Keratinocyte (primary cell): Measurements from ENCODE around the gene NLGN4X. TPM values are rescaled to one million over a fixed set of nuclear protein-coding genes. Genes with fewer than 3 reads are reported as not detected.

Source experiments
- DNase-seq: peaks from one replicate; pipeline ENCODE4 v3.0.0-alpha.2; 2011; ENCODE audit warnings: low read depth, missing footprints, low spot score
- FAIRE-seq: peaks from 2 replicates; lab custom pipeline; 2011; peaks lifted over from hg19 to GRCh38; lab: Jason Lieb, UNC
- H2AFZ ChIP-seq: 2 replicates; pipeline ENCODE4 v1.6.0; 2012; ENCODE audit warnings: low read length, control low read depth, inconsistent platforms; ENCODE audit not compliant: control insufficient read depth
- H3K27ac ChIP-seq: 2 replicates; pipeline ENCODE4 v1.5.1; 2011; ENCODE audit warnings: low read length; ENCODE audit not compliant: control insufficient read depth, insufficient read depth
- H3K27me3 ChIP-seq: 3 replicates; pipeline ENCODE4 v1.6.0; 2011; ENCODE audit warnings: low read length; ENCODE audit not compliant: control insufficient read depth, insufficient read depth; ENCODE audit errors: extremely low read depth
- H3K36me3 ChIP-seq, 2 experiments: 2 replicates in 1 of 2; 3 replicates in 1 of 2; pipeline ENCODE4 v1.5.1; 2011; ENCODE audit warnings: low read length in 2 of 2, mild to moderate bottlenecking in 1 of 2; ENCODE audit not compliant: control insufficient read depth in 2 of 2, insufficient read depth in 2 of 2; ENCODE audit errors: extremely low read depth in 1 of 2
- H3K4me1 ChIP-seq: 3 replicates; pipeline ENCODE4 v1.5.1; 2011; ENCODE audit warnings: low read length; ENCODE audit not compliant: control insufficient read depth, insufficient read depth; ENCODE audit errors: extremely low read depth
- H3K4me2 ChIP-seq: 3 replicates; pipeline ENCODE4 v1.6.0; 2011; ENCODE audit warnings: low read depth, low read length; ENCODE audit not compliant: control insufficient read depth, insufficient read depth; ENCODE audit errors: extremely low read depth
- H3K4me3 ChIP-seq, 3 experiments: fragments of 200-600 bp in 1 of 3; sonication (generic) in 1 of 3; 2 replicates in 2 of 3; 3 replicates in 1 of 3; pipeline ENCODE4 v1.5.1; 2011 to 2016; ENCODE audit warnings: low read length in 3 of 3, mild to moderate bottlenecking in 3 of 3, control low read depth in 2 of 3, inconsistent platforms in 1 of 3, low read depth in 1 of 3, mixed read lengths in 1 of 3, mixed run types in 1 of 3, moderate library complexity in 1 of 3; ENCODE audit not compliant: control insufficient read depth in 2 of 3, insufficient read depth in 2 of 3; ENCODE audit errors: extremely low read depth in 1 of 3
- H3K79me2 ChIP-seq: 2 replicates; pipeline ENCODE4 v1.6.0; 2012; ENCODE audit warnings: low read length; ENCODE audit not compliant: control insufficient read depth, insufficient read depth
- H3K9ac ChIP-seq: 3 replicates; pipeline ENCODE4 v1.6.0; 2011; ENCODE audit warnings: low read length; ENCODE audit not compliant: control insufficient read depth, insufficient read depth; ENCODE audit errors: extremely low read depth
- H3K9me1 ChIP-seq: 3 replicates; pipeline ENCODE4 v1.6.0; 2011; ENCODE audit warnings: low read length; ENCODE audit not compliant: control insufficient read depth, insufficient read depth; ENCODE audit errors: extremely low read depth
- H3K9me3 ChIP-seq: 2 replicates; pipeline ENCODE4 v1.5.1; 2012; ENCODE audit warnings: low read depth, low read length; ENCODE audit not compliant: control insufficient read depth
- H4K20me1 ChIP-seq: 3 replicates; pipeline ENCODE4 v1.6.0; 2011; ENCODE audit warnings: low read length; ENCODE audit not compliant: control insufficient read depth, insufficient read depth; ENCODE audit errors: extremely low read depth
- CTCF ChIP-seq, 3 experiments: IDR thresholded peaks in 1 of 3; conservative IDR thresholded peaks in 1 of 3; optimal IDR thresholded peaks in 1 of 3; 2 replicates in 2 of 3; 3 replicates in 1 of 3; pipeline versions ENCODE3 to v1.5.1; 2011; ENCODE audit warnings: low read length in 3 of 3, mild to moderate bottlenecking in 3 of 3, moderate library complexity in 2 of 3, control low read depth in 1 of 3, inconsistent platforms in 1 of 3; ENCODE audit not compliant: insufficient read depth in 2 of 3; ENCODE audit errors: extremely low read depth in 1 of 3
- EZH2 ChIP-seq: IDR thresholded peaks from one replicate; pipeline ENCODE4 v1.6.1; 2012; ENCODE audit warnings: inconsistent platforms, mild to moderate bottlenecking, low read length, moderate library complexity
- dilution Hi-C: fragments of 300-500 bp; cut with MboI; formaldehyde crosslinking; loops from one replicate; pipeline ENCODE4 v1.7.0; 2020; ENCODE audit warnings: low sequenced_read_pairs; ENCODE audit not compliant: extremely low pct_ligation_motif_present
- polyA plus RNA-seq, 5 experiments: library from polyadenylated mRNA; depleted of rRNA in 3 of 5; stranded (reverse) in 3 of 5; stranded (forward) in 1 of 5; unstranded in 1 of 5; fragments of >200 nt; gene quantifications; 1 replicate in 1 of 5; 2 replicates in 3 of 5; 3 replicates in 1 of 5; pipeline versions ENCODE4 v1.2.1 to v1.2.3, GENCODE V29; 2011 to 2012; ENCODE audit warnings: missing spikeins in 2 of 5, low read depth in 1 of 5, low replicate concordance in 1 of 5

NLGN4X gene
- polyA plus RNA-seq, 1 donor (not counting 4 experiments of a cell fraction or from before 2014, with no cell fraction given) = 2.0 TPM

DNA sequence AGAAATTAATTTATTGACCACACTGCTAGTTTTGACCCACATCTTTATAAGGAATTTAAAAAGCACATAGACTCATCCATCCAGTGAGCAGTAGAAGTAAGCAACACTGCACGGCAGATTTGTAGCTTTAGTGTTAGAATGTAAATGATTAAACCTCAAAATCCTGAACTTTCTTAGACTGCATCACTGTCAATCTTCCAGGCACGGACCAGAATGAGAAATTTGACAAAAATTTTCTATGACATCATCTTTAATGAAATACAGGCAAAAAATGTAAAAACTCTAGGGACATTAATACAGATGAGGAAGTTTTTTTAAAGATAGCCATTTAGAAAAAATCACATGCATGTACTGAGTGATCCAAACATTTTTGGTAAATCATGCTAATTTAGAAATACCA is 29.2 kb downstream of the NLGN4X start:
- dilution Hi-C loops = no loop called here
- Histone ChIP-seq H3K9me1 (no peaks in the 10 kb centered on the region), H3K27me3 (no peaks in the 10 kb centered on the region), H3K4me2 (no peak overlapping the region), H3K4me3 (no peak overlapping the region), H3K79me2 (no peaks in the 10 kb centered on the region), H3K36me3 (no peaks in the 10 kb centered on the region), H3K9me3 (no peaks in the 10 kb centered on the region), H3K9ac (no peak overlapping the region), H3K4me1 (no peaks in the 10 kb centered on the region), H3K27ac (no peak overlapping the region), H4K20me1 (no peaks in the 10 kb centered on the region), H2AFZ (no peak overlapping the region)
- DNase-seq (no peak), FAIRE-seq (no peak)
- no peak for TF ChIP-seq EZH2

GRCh38 chrX:6187256-6187655 is 41.4 kb downstream of the NLGN4X start:
- Histone ChIP-seq H3K4me1 (peaks cover 3% of the 10 kb centered on the region), H3K9ac (no peak overlapping the region), H4K20me1 (no peaks in the 10 kb centered on the region), H3K4me2 (no peak overlapping the region), H3K27ac (no peak overlapping the region), H2AFZ (no peak overlapping the region), H3K36me3 (no peaks in the 10 kb centered on the region), H3K27me3 (no peaks in the 10 kb centered on the region), H3K79me2 (no peaks in the 10 kb centered on the region), H3K9me3 (no peaks in the 10 kb centered on the region), H3K4me3 (no peak overlapping the region), H3K9me1 (no peaks in the 10 kb centered on the region)
- no peak for TF ChIP-seq EZH2
- TF ChIP-seq CTCF (optimal IDR thresholded peaks at IDR 0.05 in 1 of 3, IDR thresholded peaks at IDR 0.05 in 1 of 3, conservative IDR thresholded peaks at IDR 0.05 in 1 of 3; ENCODE audit: extremely low read depth in 1 of 3, insufficient read depth in 2 of 3, low read length in 3 of 3) = no peak
- DNase-seq (no peak), FAIRE-seq (no peak)
- dilution Hi-C loops = no loop called here

GRCh38 chrX:6184900-6185515 is 43.7 kb downstream of the NLGN4X start:
- H3K79me2 ChIP-seq = no peaks in the 10 kb centered on the region
- H3K4me2 ChIP-seq = no peak overlapping the region
- no peaks in the 10 kb centered on the region for H3K36me3 ChIP-seq
- H4K20me1 ChIP-seq = no peaks in the 10 kb centered on the region
- H3K4me1 ChIP-seq = peaks cover 3% of the 10 kb centered on the region
- H3K4me3 ChIP-seq = no peak overlapping the region
- dilution Hi-C loops = no loop called here
- H3K27me3 ChIP-seq = no peaks in the 10 kb centered on the region
- no peak for TF ChIP-seq CTCF (optimal IDR thresholded peaks at IDR 0.05 in 1 of 3, IDR thresholded peaks at IDR 0.05 in 1 of 3, conservative IDR thresholded peaks at IDR 0.05 in 1 of 3; ENCODE audit: extremely low read depth in 1 of 3, insufficient read depth in 2 of 3, low read length in 3 of 3)
- no peak for TF ChIP-seq EZH2
- H3K9ac ChIP-seq = no peak overlapping the region
- no peak for DNase-seq
- no peaks in the 10 kb centered on the region for H3K9me3 ChIP-seq
- H3K27ac ChIP-seq = no peak overlapping the region
- no peaks in the 10 kb centered on the region for H3K9me1 ChIP-seq
- no peak for FAIRE-seq
- peak overlapping the region; percentile 32 for H2AFZ ChIP-seq
